ENCODE results near the gene APBB2.

- no peak for TF ChIP-seq HMGXB4 (CRISPR knock-in tag; IDR thresholded peaks at IDR 0.05)
- TF ChIP-seq CTCF (IDR thresholded peaks at IDR 0.05) = no peak
- no peak for TF ChIP-seq AFF4 (CRISPR knock-in tag; IDR thresholded peaks at IDR 0.05; ENCODE audit: borderline replicate concordance)
- TF ChIP-seq MAX (CRISPR knock-in tag; IDR thresholded peaks at IDR 0.05) = no peak
- TF ChIP-seq FOXP1 (CRISPR knock-in tag; IDR thresholded peaks at IDR 0.05; ENCODE audit: borderline replicate concordance) = no peak
- no peak for TF ChIP-seq TCF7 (CRISPR knock-in tag; IDR thresholded peaks at IDR 0.05; ENCODE audit: low read depth)
Measured at GRCh38 chr4:41106694-41107419, 107.5 kb downstream of the APBB2 start.
